Measurements from ENCODE around the gene STK24.

DNA sequence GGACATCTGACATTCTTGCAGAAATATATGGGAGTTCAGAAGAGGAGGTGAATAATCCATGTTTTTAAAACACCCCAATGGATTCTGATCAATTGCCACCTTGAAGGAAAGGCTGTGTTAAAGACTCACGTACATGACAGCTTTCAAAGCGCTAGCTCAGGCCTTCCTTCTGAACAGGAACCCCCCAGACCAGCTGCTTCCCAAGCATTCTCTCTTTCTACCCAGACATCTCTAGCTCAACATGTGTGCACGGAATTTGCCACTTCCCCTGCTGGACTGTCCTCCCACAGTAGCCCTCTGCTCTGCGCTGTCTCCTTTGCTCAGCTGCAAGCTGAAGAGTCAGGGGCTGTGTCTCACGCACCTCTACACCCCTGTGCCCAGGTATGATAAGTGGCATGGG, 54.5 kb downstream of the STK24 start:
- TF ChIP-seq, protein P1, sequence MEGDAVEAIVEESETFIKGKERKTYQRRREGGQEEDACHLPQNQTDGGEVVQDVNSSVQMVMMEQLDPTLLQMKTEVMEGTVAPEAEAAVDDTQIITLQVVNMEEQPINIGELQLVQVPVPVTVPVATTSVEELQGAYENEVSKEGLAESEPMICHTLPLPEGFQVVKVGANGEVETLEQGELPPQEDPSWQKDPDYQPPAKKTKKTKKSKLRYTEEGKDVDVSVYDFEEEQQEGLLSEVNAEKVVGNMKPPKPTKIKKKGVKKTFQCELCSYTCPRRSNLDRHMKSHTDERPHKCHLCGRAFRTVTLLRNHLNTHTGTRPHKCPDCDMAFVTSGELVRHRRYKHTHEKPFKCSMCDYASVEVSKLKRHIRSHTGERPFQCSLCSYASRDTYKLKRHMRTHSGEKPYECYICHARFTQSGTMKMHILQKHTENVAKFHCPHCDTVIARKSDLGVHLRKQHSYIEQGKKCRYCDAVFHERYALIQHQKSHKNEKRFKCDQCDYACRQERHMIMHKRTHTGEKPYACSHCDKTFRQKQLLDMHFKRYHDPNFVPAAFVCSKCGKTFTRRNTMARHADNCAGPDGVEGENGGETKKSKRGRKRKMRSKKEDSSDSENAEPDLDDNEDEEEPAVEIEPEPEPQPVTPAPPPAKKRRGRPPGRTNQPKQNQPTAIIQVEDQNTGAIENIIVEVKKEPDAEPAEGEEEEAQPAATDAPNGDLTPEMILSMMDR (IDR thresholded peaks at IDR 0.05; ENCODE audit: low read length), result no peak
- TF ChIP-seq EZH2 (optimal IDR thresholded peaks at IDR 0.05; ENCODE audit: low read depth, low read length), result no peak

Data from MM.1S (cell line).